ENCODE data around the gene USH1C.

USH1C gene

GRCh38 chr11:17445240-17445795 is 98.9 kb downstream of the USH1C start:
- CTCF ChIA-PET = interaction anchor here (0.6 to 1.7 kb wide), 4 partner anchors 22 to 443 kb away, joined by 3 to 7 read pairs (median 4); no protein-coding TSS in a partner anchor
- POLR2A ChIA-PET = interaction anchor here (1.1 kb wide), 1 partner anchor 59 kb away, joined by 3 read pairs; no protein-coding TSS in a partner anchor
- H3K9me3 ChIP-seq (ENCODE audit: control insufficient read depth, insufficient read depth, low read depth, low read length) = no peaks in the 10 kb centered on the region
- peaks cover 0 to 5% of the 10 kb centered on the region in 2 experiments; a peak in 1 of 3 replicates for H3K36me3 ChIP-seq (ENCODE audit: control insufficient read depth in 2 of 2, insufficient read depth in 1 of 2, low read length in 2 of 2)
- TF ChIP-seq ZNF664 (tag by site-specific recombination; IDR thresholded peaks at IDR 0.05) (peak; percentile 95), ZBTB21 (tag by site-specific recombination; IDR thresholded peaks at IDR 0.05) (no peak)
- H3K4me1 ChIP-seq (ENCODE audit: control insufficient read depth, insufficient read depth, low read length) = no peaks in the 10 kb centered on the region; the same call in 1 of the 2 replicates
- no peak overlapping the region for H3K4me3 ChIP-seq (ENCODE audit: low read depth, low read length)
- no peak overlapping the region for H3K27ac ChIP-seq (ENCODE audit: extremely low read depth, low read depth, low read length)

- POLR2A ChIA-PET = interaction anchor here (1.1 kb wide), 1 partner anchor 57 kb away, joined by 3 read pairs; no protein-coding TSS in a partner anchor
- CTCF ChIA-PET = interaction anchor here (0.6 to 1.7 kb wide), 3 partner anchors 23 to 129 kb away, joined by 3 to 7 read pairs (median 3); no protein-coding TSS in a partner anchor
- Histone ChIP-seq H3K27ac (ENCODE audit: extremely low read depth, low read depth, low read length) (no peak overlapping the region), H3K4me1 (ENCODE audit: control insufficient read depth, insufficient read depth, low read length) (peaks cover 3% of the 10 kb centered on the region), H3K9me3 (ENCODE audit: control insufficient read depth, insufficient read depth, low read depth, low read length) (no peaks in the 10 kb centered on the region), H3K36me3 (ENCODE audit: control insufficient read depth in 2 of 2, insufficient read depth in 1 of 2, low read length in 2 of 2) (peaks cover 0 to 5% of the 10 kb centered on the region in 2 experiments; a peak in 1 of 3 replicates), H3K4me3 (ENCODE audit: low read depth, low read length) (no peak overlapping the region)
- TF ChIP-seq ZNF280C (tag by site-specific recombination; IDR thresholded peaks at IDR 0.05) (no peak), ZBTB10 (tag by site-specific recombination; IDR thresholded peaks at IDR 0.05) (no peak), FEZF1 (tag by site-specific recombination; IDR thresholded peaks at IDR 0.05) (no peak), ZNF394 (tag by site-specific recombination; IDR thresholded peaks at IDR 0.05; ENCODE audit: borderline replicate concordance) (no peak), MEIS1 (CRISPR knock-in tag; IDR thresholded peaks at IDR 0.05; ENCODE audit: borderline replicate concordance) (no peak), ZNF629 (tag by site-specific recombination; IDR thresholded peaks at IDR 0.05) (no peak), ZNF169 (tag by site-specific recombination; IDR thresholded peaks at IDR 0.05) (no peak)
Observed at GRCh38 chr11:17443926-17444690, 100.1 kb downstream of the USH1C start.
